DOHH2 (cell line): ENCODE data around the gene MBD4.

Source experiments
- EZH2phosphoT487 ChIP-seq: fragments of 200-600 bp; sonication (generic); IDR thresholded peaks from 2 replicates; pipeline ENCODE4 v1.6.1; 2017; ENCODE audit warnings: borderline replicate concordance, mild to moderate bottlenecking, antibody characterized with exemption, low read length, moderate library complexity, mixed read lengths
- TF ChIP-seq, protein P1 (sequence below): fragments of 200-600 bp; sonication (generic); IDR thresholded peaks from one replicate; pipeline ENCODE4 v1.5.1; 2014; ENCODE audit warnings: antibody characterized with exemption, mild to moderate bottlenecking, low read depth, low read length; ENCODE audit not compliant: poor library complexity, severe bottlenecking

DNA sequence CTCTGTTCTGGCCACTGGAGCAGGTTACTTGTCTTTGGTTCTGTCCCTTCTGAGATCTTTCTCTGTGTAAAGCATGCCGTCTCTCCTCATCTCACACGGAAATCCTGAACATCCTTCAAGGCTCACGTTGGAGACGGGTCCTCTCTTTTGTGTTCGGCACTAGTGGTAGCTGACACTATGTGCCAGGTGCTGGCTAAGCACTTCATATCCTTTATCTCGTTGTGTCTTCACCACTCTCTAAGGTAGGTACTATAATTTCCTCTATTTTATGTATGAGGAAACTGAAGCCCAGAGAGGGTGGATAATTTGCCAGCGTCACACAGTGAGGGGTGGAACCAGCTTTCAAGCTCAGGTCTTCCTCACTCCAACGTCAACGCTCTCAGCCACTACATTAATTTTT lies 1.5 kb upstream of the MBD4 start:
- TF ChIP-seq, protein P1, sequence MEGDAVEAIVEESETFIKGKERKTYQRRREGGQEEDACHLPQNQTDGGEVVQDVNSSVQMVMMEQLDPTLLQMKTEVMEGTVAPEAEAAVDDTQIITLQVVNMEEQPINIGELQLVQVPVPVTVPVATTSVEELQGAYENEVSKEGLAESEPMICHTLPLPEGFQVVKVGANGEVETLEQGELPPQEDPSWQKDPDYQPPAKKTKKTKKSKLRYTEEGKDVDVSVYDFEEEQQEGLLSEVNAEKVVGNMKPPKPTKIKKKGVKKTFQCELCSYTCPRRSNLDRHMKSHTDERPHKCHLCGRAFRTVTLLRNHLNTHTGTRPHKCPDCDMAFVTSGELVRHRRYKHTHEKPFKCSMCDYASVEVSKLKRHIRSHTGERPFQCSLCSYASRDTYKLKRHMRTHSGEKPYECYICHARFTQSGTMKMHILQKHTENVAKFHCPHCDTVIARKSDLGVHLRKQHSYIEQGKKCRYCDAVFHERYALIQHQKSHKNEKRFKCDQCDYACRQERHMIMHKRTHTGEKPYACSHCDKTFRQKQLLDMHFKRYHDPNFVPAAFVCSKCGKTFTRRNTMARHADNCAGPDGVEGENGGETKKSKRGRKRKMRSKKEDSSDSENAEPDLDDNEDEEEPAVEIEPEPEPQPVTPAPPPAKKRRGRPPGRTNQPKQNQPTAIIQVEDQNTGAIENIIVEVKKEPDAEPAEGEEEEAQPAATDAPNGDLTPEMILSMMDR = no peak
- no peak for TF ChIP-seq EZH2phosphoT487
